ENCODE results near the gene MEX3C.

DNA sequence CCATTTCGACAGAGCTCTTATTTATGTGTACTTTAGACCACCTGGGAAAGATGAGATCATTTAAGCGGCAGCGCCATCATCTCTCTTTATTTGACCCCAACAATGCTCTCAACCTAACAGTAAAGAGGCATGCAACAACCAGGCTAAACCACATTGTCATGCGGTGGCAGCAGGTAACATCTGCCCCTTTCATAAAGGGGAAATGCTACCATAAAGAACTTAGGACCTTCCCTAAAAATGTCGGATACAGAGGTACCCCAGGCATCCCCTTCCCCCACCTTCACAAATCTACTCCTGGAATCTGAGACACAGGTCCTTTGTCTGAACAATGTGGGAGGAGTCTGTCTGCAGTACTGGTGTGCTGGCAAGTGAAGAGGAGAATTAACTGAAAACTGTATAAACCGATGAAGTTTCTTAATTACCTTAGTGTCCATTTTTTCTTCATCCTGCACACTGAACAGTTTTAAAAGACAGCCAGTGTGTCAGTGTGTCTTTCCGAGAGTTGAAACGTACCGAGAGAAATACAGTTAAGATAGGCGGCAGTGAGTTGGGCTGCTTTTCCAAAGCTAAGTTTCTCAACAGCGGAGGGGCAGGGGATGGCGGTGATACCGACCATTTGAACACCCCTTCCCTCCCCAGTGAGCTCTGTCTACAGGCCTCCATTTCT, 1.9 kb downstream of the MEX3C start:
- TF ChIP-seq CTCF (conservative IDR thresholded peaks at IDR 0.05; ENCODE audit: low read length) (no peak), EZH2phosphoT487 (IDR thresholded peaks at IDR 0.05; ENCODE audit: borderline replicate concordance) (no peak)
